Activated naive CD4-positive, alpha-beta T cell (primary cell): ENCODE measurements around the gene ANKRD13B.
"Not testable (repeated sequence)": the region's sequence is repeated elsewhere in the genome, so short reads cannot be mapped to it uniquely, and the experiment has no call there.

ENCODE experiments used
- DNase-seq, 4 experiments: peaks; one replicate each; lab custom pipeline; 2025; lab: John Stamatoyannopoulos, UW

The ANKRD13B gene

GRCh38 chr17:29642171-29642611 lies 49.3 kb downstream of the ANKRD13B start:
- no peak for DNase-seq

DNA sequence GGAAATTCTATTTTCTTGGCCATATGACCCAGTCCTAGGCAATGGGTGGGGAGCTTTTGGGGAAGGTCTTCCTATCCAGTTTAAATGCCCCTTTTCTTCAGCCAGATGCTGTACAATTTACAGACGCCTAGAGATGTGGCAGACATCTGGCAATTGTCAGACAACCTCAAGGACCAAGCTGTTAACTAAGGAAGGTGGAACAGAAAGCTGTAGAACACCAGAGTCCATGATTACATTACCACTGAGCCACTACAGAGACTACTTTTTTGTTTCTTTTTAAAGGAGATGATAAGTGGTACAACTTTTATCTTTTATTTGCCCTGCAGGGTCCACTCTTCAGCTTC lies 50.9 kb downstream of the ANKRD13B start:
- DNase-seq, result no peak

DNA sequence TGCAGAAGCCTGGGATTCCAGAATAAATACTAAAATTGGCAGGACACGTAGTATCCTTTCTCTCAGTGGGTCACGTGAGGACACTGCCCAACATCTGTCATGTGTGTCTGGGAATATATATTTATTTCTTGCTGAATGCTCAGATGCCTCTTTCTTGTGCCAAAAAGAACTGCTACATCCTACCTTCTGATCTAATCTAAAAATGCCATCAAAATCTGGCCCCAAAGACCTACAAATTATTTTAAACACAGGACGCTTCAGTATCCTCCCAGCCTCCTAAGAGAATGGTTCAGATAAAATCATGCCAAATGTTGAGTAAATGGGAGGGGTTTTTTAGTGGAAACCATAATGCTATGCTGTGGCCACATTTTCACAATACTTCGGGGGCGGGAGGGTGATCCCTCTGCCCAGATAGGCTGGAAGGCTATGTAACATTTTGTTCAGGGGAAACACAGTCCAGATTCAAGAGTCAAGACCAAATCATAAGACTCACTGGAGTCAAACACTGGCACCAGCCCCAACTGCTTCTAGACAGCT lies 52.7 kb downstream of the ANKRD13B start:
- no peak for DNase-seq

DNA sequence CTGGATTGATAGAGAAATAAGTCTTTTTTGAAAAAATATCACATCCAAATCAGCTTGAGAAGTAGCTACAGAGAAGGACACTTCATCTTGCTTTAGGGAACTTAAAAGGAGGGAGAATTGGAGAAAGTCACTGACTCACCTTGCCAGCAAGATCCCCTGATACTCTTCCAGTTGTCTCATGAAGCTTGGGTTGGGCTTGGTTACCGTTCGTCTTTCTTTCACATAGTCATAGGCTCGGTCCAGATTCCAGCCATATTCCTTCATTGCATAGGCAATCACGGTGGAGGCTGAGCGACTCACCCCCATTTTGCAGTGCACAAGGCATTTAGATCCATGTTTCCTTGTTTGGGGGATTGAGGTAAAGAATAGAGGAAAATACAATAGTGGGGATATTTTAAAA lies 55.1 kb downstream of the ANKRD13B start:
- no peak for DNase-seq

DNA sequence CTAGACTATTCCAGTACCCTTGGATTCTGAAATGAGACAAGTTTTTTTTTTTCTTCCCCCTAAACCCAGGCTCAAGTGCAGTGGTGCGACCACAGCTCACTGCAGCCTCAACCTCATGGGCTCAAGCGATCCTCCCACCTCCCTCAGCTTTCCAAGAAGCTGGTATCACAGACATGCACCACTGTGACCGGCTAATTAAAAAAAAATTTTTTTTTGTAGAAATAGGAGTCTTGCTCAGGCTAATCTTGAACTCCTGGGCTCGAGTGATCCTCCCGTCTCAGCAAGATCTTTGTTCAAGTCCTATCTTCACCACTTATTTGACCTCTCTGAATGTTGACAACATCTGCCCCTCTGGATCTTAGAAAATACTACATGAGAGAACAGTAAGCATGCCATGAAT lies 56.4 kb downstream of the ANKRD13B start:
- no peak for DNase-seq

DNA sequence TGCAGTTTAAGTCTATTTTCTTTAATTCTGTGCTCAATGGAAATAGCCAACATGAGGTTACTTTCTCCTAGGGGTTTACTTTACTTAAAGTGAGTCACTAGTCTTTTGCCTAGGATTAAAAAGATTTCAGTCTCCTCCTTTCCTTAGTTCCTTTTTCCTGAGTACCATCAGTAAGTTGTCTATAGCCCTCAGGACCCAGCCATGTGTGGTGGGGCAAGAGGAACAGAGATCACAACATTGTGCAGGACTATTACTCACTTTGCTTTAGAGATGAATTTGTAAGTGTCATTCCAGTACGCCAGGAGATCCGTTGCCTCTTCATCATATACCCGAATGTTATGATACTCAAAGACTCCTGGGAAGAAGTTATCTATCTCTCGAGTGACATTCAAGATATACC lies 57.5 kb downstream of the ANKRD13B start:
- DNase-seq, result no peak

GRCh38 chr17:29651913-29652312 lies 59.0 kb downstream of the ANKRD13B start:
- not testable (repeated sequence) for DNase-seq

- no peak for DNase-seq
Observed at GRCh38 chr17:29652976-29653375, 60.0 kb downstream of the ANKRD13B start.

- no peak for DNase-seq
Observed at GRCh38 chr17:29653995-29654714, 61.2 kb downstream of the ANKRD13B start.

- no peak for DNase-seq
Observed at GRCh38 chr17:29655323-29655722, 62.4 kb downstream of the ANKRD13B start.

DNA sequence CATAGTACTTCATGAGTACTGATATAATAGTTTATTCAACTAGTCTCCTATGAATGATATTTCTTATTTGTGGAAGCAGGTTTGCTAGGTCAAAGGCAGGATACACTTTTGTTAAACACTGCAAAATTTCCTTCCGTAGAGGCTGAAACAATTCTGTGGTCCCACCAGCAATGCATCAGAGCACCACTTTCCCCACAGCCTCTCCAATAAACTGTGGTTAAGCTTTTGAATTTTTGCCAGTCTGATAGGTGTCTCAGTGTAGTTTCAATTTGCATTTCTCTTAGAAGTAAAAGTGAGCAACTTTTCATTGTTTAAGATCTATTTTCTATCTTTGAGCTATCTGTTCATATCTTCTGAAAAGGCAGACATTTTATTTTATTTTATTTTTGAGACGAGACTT lies 66.2 kb downstream of the ANKRD13B start:
- DNase-seq, result no peak

DNA sequence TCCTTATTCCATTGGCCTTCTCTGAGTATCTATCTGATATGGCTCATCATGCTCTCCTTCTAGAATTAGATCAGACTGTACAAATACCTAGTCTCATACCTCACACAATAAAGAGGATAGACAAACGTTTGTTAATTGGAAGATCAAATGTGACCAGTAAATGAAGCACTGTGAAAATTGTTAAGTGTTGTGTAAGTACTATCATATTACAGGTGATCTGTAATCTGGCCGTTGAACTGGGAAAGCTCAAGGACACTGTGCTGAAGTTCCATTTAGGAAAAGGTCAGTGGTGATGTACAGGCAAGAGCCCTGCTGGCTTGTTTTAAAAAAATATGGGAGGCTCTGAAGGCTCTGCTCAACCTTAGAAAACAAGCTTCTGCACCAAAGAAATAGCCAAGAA lies 68.3 kb downstream of the ANKRD13B start:
- DNase-seq, result no peak

- no peak for DNase-seq
Observed at GRCh38 chr17:29663155-29663554, 70.2 kb downstream of the ANKRD13B start.
